CD4-positive, alpha-beta T cell treated with Interferon gamma for 1 hour (primary cell): ENCODE data around the gene PGBD1.
A peak's percentile ranks its signal among the peaks of the same experiment; 100 is the strongest.

ENCODE experiments used
- DNase-seq: peaks from one replicate; pipeline ENCODE4 v3.0.0-alpha.2; 2020

Gene PGBD1

GRCh38 chr6:28336284-28337120 is 55.1 kb downstream of the PGBD1 start:
- DNase-seq: no peak

- no peak for DNase-seq
Measured at GRCh38 chr6:28337121-28337520, 55.7 kb downstream of the PGBD1 start.

- no peak for DNase-seq
Measured at GRCh38 chr6:28340310-28341095, 59.1 kb downstream of the PGBD1 start.

GRCh38 chr6:28343898-28344677 is 62.7 kb downstream of the PGBD1 start:
- DNase-seq: no peak

- no peak for DNase-seq
Measured at GRCh38 chr6:28345201-28345600, 63.8 kb downstream of the PGBD1 start.

- DNase-seq: no peak
Measured at GRCh38 chr6:28347119-28347518, 65.7 kb downstream of the PGBD1 start.

GRCh38 chr6:28349344-28349891 is 68.0 kb downstream of the PGBD1 start:
- DNase-seq: no peak

GRCh38 chr6:28349892-28350737 is 68.7 kb downstream of the PGBD1 start, which contains the start of gene ZKSCAN3:
Gene ZKSCAN3 (plus strand): TSS chr6:28349947. CDS start chr6:28359587, 9,640 bp downstream.
- peak; percentile 81 for DNase-seq

- DNase-seq: no peak
Measured at GRCh38 chr6:28351087-28351486, 69.7 kb downstream of the PGBD1 start.

- no peak for DNase-seq
Measured at GRCh38 chr6:28351493-28351925, 70.1 kb downstream of the PGBD1 start.
